ENCODE data around the gene RAMP1. TPM values are rescaled to one million over a fixed set of nuclear protein-coding genes. Genes with fewer than 3 reads are reported as not detected.

The RAMP1 gene
- polyA plus RNA-seq, 1 donor from 2014 or later, result 25.5 TPM

DNA sequence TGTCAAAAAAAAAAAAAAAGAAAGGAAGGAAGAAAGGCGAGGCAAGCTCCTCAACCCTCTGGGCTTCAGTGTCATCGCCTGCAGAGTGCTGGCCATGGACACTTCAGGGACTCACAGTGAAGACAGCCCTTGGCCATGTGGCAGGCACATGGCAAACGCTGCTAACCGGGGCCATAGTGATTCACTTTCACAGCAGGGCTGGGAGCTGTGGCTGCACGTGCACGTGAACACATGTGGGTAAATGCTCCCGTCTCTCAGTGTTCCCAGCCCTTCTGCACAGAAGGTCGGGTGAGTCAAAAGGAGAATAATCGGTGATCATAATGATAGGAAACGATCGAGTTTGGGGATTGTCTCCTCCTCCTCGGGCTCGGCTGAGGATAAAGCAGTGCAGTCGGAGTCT is 61.2 kb downstream of the RAMP1 start:
- Histone ChIP-seq H3F3A (ENCODE audit: insufficient read depth, low read length, poor library complexity, severe bottlenecking) (no peaks in the 10 kb centered on the region), H3K36me3 (ENCODE audit: insufficient read depth, low read length) (no peaks in the 10 kb centered on the region), H3K9me2 (ENCODE audit: insufficient read depth, low read length) (no peaks in the 10 kb centered on the region), H3K4me2 (ENCODE audit: low read length) (no peak overlapping the region), H3K9me3 (ENCODE audit: low read length) (no peaks in the 10 kb centered on the region), H3K27ac (ENCODE audit: low read length) (no peak overlapping the region), H4K20me1 (ENCODE audit: insufficient read depth) (no peaks in the 10 kb centered on the region), H3K4me3 (ENCODE audit: low read length) (no peak overlapping the region), H3K9ac (ENCODE audit: low read length) (no peak overlapping the region), H3K27me3 (ENCODE audit: insufficient read depth, low read depth, low read length) (no peaks in the 10 kb centered on the region), H3K79me2 (replicated peaks; ENCODE audit: insufficient read depth, low read length) (no peaks in the 10 kb centered on the region), H2AFZ (ENCODE audit: low read depth, low read length) (no peak overlapping the region)
- no peak for TF ChIP-seq RAD21 (conservative IDR thresholded peaks at IDR 0.05)
- no peak for TF ChIP-seq CTCF (IDR thresholded peaks at IDR 0.05; ENCODE audit: poor library complexity, severe bottlenecking)
- TF ChIP-seq MXI1 (conservative IDR thresholded peaks at IDR 0.05; ENCODE audit: poor library complexity, severe bottlenecking), result no peak
- TF ChIP-seq, protein P1, sequence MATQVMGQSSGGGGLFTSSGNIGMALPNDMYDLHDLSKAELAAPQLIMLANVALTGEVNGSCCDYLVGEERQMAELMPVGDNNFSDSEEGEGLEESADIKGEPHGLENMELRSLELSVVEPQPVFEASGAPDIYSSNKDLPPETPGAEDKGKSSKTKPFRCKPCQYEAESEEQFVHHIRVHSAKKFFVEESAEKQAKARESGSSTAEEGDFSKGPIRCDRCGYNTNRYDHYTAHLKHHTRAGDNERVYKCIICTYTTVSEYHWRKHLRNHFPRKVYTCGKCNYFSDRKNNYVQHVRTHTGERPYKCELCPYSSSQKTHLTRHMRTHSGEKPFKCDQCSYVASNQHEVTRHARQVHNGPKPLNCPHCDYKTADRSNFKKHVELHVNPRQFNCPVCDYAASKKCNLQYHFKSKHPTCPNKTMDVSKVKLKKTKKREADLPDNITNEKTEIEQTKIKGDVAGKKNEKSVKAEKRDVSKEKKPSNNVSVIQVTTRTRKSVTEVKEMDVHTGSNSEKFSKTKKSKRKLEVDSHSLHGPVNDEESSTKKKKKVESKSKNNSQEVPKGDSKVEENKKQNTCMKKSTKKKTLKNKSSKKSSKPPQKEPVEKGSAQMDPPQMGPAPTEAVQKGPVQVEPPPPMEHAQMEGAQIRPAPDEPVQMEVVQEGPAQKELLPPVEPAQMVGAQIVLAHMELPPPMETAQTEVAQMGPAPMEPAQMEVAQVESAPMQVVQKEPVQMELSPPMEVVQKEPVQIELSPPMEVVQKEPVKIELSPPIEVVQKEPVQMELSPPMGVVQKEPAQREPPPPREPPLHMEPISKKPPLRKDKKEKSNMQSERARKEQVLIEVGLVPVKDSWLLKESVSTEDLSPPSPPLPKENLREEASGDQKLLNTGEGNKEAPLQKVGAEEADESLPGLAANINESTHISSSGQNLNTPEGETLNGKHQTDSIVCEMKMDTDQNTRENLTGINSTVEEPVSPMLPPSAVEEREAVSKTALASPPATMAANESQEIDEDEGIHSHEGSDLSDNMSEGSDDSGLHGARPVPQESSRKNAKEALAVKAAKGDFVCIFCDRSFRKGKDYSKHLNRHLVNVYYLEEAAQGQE (IDR thresholded peaks at IDR 0.05; ENCODE audit: borderline replicate concordance), result no peak
- TF ChIP-seq EZH2 (IDR thresholded peaks at IDR 0.05; ENCODE audit: borderline replicate concordance, insufficient read depth, low read length, poor library complexity, severe bottlenecking), result no peak
- no peak for TF ChIP-seq POLR2AphosphoS5 (IDR thresholded peaks at IDR 0.05)
- no peak for TF ChIP-seq TAF1 (IDR thresholded peaks at IDR 0.05; ENCODE audit: low read depth)
- TF ChIP-seq EP300 (conservative IDR thresholded peaks at IDR 0.05; ENCODE audit: poor library complexity, severe bottlenecking), result no peak
- no peak for TF ChIP-seq SMC3 (conservative IDR thresholded peaks at IDR 0.05; ENCODE audit: poor library complexity)

DNA sequence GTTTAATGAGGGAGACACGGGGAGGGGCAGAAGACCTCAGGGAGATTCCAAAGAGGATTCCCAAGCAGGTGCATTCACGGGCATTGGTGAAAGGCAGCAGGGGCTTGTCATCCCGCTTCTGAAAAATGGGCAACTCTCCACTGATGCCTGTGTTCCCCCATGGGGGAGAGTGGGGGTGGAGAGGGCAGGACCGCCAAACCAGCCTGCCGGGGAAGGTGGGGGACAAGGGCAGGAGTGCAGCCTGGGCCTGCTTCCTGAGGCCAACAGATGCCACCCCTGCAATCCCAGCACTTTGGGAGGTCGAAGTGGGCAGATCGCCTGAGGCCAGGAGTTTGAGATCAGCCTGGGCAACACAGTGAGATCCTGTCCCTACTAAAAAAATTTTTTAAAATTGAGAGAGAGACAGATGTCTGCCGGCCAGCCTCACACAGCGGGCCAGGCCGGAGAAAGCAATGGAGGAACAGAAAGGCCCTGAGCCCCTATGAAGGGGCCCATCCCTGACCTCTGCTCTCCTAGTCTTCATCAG is 62.6 kb downstream of the RAMP1 start:
- H3K4me2 ChIP-seq (ENCODE audit: low read length), result no peak overlapping the region
- H3K79me2 ChIP-seq (replicated peaks; ENCODE audit: insufficient read depth, low read length), result no peaks in the 10 kb centered on the region
- H3K9me3 ChIP-seq (ENCODE audit: low read length), result no peaks in the 10 kb centered on the region
- no peaks in the 10 kb centered on the region for H3K36me3 ChIP-seq (ENCODE audit: insufficient read depth, low read length)
- no peaks in the 10 kb centered on the region for H4K20me1 ChIP-seq (ENCODE audit: insufficient read depth)
- no peaks in the 10 kb centered on the region for H3K27me3 ChIP-seq (ENCODE audit: insufficient read depth, low read depth, low read length)
- no peak overlapping the region for H3K9ac ChIP-seq (ENCODE audit: low read length)
- H2AFZ ChIP-seq (ENCODE audit: low read depth, low read length), result no peak overlapping the region
- TF ChIP-seq SMC3 (conservative IDR thresholded peaks at IDR 0.05; ENCODE audit: poor library complexity) (no peak), EP300 (conservative IDR thresholded peaks at IDR 0.05; ENCODE audit: poor library complexity, severe bottlenecking) (no peak)
- TF ChIP-seq, protein P1 (IDR thresholded peaks at IDR 0.05; ENCODE audit: borderline replicate concordance), result no peak
- no peaks in the 10 kb centered on the region for H3K9me2 ChIP-seq (ENCODE audit: insufficient read depth, low read length)
- H3F3A ChIP-seq (ENCODE audit: insufficient read depth, low read length, poor library complexity, severe bottlenecking), result no peaks in the 10 kb centered on the region
- no peak overlapping the region for H3K27ac ChIP-seq (ENCODE audit: low read length)
- H3K4me3 ChIP-seq (ENCODE audit: low read length), result no peak overlapping the region
